ENCODE data around the gene PIP.
"Not testable (repeated sequence)": the region's sequence is repeated elsewhere in the genome, so short reads cannot be mapped to it uniquely, and the experiment has no call there.

The PIP gene

GRCh38 chr7:143131781-143132180, at the start of gene PIP:
TSS of gene PIP (plus strand) at chr7:143132077. CDS start at chr7:143132117, 40 bp downstream.
- DNase-seq (ENCODE audit: low read depth in 2 of 2), result no peak

GRCh38 chr7:143085109-143085508, 46.8 kb upstream of the PIP start:
- no peak for DNase-seq (ENCODE audit: low read depth in 2 of 2)

- not testable (repeated sequence) for DNase-seq (ENCODE audit: low read depth in 2 of 2)
Observed at GRCh38 chr7:143085610-143086009, 46.3 kb upstream of the PIP start.

GRCh38 chr7:143088549-143089231, 43.2 kb upstream of the PIP start:
- not testable (repeated sequence) for DNase-seq (ENCODE audit: low read depth in 2 of 2)

- DNase-seq (ENCODE audit: low read depth in 2 of 2), result no peak
Observed at GRCh38 chr7:143096146-143096545, 35.7 kb upstream of the PIP start.

- DNase-seq (ENCODE audit: low read depth in 2 of 2), result not testable (repeated sequence)
Observed at GRCh38 chr7:143099579-143099978, 32.3 kb upstream of the PIP start.

GRCh38 chr7:143104759-143105158, 27.1 kb upstream of the PIP start:
- DNase-seq (ENCODE audit: low read depth in 2 of 2), result no peak

GRCh38 chr7:143108019-143108418, 23.9 kb upstream of the PIP start:
- DNase-seq (ENCODE audit: low read depth in 2 of 2), result not testable (repeated sequence)

- no peak for DNase-seq (ENCODE audit: low read depth in 2 of 2)
Observed at GRCh38 chr7:143117395-143117794, 14.5 kb upstream of the PIP start.

- no peak for DNase-seq (ENCODE audit: low read depth in 2 of 2)
Observed at GRCh38 chr7:143120691-143121405, 11.0 kb upstream of the PIP start.

GRCh38 chr7:143123326-143123725, 8.6 kb upstream of the PIP start:
- DNase-seq (ENCODE audit: low read depth in 2 of 2), result not testable (repeated sequence)

- no peak for DNase-seq (ENCODE audit: low read depth in 2 of 2)
Observed at GRCh38 chr7:143126146-143126545, 5.7 kb upstream of the PIP start.

- DNase-seq (ENCODE audit: low read depth in 2 of 2), result no peak
Observed at GRCh38 chr7:143129051-143129450, 2.8 kb upstream of the PIP start.

GRCh38 chr7:143129477-143129876, 2.4 kb upstream of the PIP start:
- no peak for DNase-seq (ENCODE audit: low read depth in 2 of 2)

GRCh38 chr7:143130541-143130940, 1.3 kb upstream of the PIP start:
- no peak for DNase-seq (ENCODE audit: low read depth in 2 of 2)

- DNase-seq (ENCODE audit: low read depth in 2 of 2), result no peak
Observed at GRCh38 chr7:143147070-143147469, 15.2 kb downstream of the PIP start.

GRCh38 chr7:143148050-143148449, 16.2 kb downstream of the PIP start:
- no peak for DNase-seq (ENCODE audit: low read depth in 2 of 2)

- DNase-seq (ENCODE audit: low read depth in 2 of 2), result no peak
Observed at GRCh38 chr7:143148651-143149050, 16.8 kb downstream of the PIP start.

- DNase-seq (ENCODE audit: low read depth in 2 of 2), result not testable (repeated sequence)
Observed at GRCh38 chr7:143150696-143151095, 18.8 kb downstream of the PIP start.

- DNase-seq (ENCODE audit: low read depth in 2 of 2), result not testable (repeated sequence)
Observed at GRCh38 chr7:143158617-143159016, 26.7 kb downstream of the PIP start.

- DNase-seq (ENCODE audit: low read depth in 2 of 2), result no peak
Observed at GRCh38 chr7:143171697-143172096, 39.8 kb downstream of the PIP start.

- no peak for DNase-seq (ENCODE audit: low read depth in 2 of 2)
Observed at GRCh38 chr7:143172354-143172753, 40.5 kb downstream of the PIP start.

- no peak for DNase-seq (ENCODE audit: low read depth in 2 of 2)
Observed at GRCh38 chr7:143176128-143176527, 44.3 kb downstream of the PIP start.

All from stimulated activated CD4-positive, alpha-beta T cell treated with anti-CD3 and anti-CD28 coated beads, Interleukin-1b, Interleukin-23, amount 100 ng/mL, for 1 hour (primary cell).